ENCODE measurements around the gene DCP1B. TPM values are rescaled to one million over a fixed set of nuclear protein-coding genes. Genes with fewer than 3 reads are reported as not detected.

DCP1B gene
- total RNA-seq, 1 donor from 2014 or later, result 21.2 TPM

DNA sequence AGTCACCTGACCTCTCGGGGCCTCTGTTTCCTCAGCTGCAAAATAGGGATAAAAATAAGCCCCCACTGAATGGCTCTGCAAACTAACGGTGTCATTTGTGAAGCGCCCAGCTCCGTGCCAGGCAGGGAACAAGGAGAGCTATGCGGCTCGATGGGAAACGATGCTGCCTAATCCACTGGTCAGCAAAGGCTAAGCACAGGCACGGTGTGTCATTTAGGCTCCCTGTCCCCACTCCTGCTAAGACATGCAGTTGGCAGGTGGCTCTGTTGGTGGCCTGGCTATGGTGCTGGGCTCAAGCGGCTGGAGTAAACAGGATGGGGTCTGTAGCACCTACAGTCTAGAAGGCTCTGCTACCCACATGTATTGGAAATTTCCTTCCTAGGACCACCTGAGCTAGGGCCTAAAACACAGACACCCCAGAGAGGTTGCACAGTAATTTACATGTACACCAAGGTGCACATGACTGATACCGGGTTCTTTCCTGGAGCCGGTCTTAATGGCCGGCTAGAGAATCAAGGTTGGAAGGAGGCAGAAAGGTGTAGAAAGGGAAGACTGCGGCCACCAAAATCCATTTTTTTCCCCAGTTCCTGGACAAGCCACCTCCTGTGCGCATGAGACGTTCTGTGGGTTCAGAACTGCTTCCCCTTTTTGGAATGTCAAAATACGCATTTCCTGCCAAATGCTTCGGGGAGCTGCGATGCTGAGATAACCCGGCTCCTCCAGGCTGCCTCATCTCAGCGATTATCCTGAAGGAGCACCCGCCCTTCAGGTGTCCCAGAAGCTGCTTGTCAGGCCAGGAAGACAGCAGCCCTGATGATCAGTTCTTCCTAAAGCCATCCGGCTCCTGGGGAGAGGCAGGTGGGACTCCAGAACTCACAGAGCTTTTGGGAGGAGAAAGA lies 86.8 kb downstream of the DCP1B start:
- no peak for DNase-seq (ENCODE audit: low read depth)
- no peak overlapping the region for H3K4me3 ChIP-seq (ENCODE audit: low read depth, low read length)
- TF ChIP-seq, protein P1, sequence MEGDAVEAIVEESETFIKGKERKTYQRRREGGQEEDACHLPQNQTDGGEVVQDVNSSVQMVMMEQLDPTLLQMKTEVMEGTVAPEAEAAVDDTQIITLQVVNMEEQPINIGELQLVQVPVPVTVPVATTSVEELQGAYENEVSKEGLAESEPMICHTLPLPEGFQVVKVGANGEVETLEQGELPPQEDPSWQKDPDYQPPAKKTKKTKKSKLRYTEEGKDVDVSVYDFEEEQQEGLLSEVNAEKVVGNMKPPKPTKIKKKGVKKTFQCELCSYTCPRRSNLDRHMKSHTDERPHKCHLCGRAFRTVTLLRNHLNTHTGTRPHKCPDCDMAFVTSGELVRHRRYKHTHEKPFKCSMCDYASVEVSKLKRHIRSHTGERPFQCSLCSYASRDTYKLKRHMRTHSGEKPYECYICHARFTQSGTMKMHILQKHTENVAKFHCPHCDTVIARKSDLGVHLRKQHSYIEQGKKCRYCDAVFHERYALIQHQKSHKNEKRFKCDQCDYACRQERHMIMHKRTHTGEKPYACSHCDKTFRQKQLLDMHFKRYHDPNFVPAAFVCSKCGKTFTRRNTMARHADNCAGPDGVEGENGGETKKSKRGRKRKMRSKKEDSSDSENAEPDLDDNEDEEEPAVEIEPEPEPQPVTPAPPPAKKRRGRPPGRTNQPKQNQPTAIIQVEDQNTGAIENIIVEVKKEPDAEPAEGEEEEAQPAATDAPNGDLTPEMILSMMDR (conservative IDR thresholded peaks at IDR 0.05; ENCODE audit: low read depth, low read length), result no peak

DNA sequence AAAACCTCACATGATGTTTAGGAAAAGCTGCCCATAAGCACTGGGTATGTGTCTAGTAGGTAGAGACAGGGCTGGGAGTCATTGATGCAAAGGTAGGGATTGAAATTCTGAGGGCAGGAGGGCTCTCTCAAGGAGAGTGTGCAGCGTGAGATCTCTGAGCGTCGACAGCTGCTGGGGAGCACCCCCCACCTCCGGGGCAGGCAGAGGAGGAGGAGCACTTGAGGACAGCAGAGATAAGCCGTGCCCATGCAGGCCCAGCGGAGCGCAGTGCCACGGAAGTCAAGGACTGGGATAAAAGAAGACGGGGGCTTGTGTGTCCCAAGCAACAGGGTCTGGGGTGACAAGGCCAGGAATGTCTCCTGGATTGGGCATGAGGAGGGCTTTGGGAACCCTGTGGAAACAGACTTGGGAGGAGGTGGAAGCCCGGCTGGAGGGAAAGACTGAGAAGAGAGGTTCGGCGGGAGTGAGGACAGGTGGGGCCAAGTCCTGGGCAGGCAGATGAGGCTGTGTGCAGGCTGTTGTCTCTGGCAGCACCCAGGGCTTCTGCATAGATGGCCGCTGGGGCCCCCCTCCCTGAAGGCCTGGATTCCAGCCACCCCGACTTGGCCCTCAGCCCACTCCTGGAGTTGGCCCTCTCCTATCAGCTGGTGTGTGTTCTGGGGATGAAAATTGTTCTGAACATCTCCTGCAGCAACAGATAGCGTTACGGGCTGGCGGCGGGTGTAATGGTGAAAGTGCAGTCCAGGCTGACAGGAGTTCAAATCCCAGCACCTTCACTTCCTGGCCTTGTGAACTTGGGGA lies 87.7 kb downstream of the DCP1B start:
- DNase-seq (ENCODE audit: low read depth), result no peak
- no peak overlapping the region for H3K4me3 ChIP-seq (ENCODE audit: low read depth, low read length)
- TF ChIP-seq, protein P1 (conservative IDR thresholded peaks at IDR 0.05; ENCODE audit: low read depth, low read length), result no peak

DNA sequence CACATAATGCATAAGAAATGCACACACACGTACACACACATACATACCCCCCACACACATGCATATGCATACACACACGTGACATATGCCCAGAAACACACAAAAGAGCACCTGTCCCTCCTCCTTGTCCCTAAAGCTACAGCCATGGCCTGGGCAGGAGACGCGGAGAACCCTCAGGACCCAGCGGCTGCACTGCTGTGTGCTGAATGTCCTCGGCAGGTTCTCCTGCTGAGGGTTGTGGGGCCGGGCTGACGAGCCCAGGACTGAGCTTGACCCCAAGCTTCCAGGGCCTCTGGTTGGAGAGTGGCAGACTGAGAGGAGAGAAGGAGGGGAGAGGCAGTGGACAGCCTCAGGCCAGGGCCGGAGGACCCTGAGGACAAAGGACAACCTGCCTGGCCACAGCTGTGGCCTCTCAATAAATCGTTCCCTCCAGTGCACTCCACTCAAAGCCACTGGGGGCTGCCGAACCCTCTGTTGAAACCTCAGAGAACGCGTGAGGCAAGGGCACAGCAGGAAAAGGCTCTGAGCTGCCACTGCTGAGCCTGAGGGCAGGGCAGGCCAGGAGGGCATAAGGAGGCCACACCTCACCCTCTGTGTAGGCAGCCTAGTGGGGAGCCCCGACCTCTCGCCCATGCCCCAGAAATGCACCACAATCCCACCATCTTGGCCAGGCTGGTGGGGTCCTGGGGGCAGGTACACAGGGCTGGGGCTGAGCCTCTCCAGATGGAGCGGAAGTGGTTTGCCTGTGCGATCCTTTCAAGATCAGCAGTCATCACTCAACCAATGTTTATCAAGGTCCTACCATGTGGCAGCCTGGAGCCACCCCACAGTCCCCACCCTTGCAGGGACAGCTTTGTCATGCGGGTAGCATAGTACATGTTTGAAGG lies 88.9 kb downstream of the DCP1B start:
- no peak for DNase-seq (ENCODE audit: low read depth)
- H3K4me3 ChIP-seq (ENCODE audit: low read depth, low read length), result no peak overlapping the region
- TF ChIP-seq, protein P1 (conservative IDR thresholded peaks at IDR 0.05; ENCODE audit: low read depth, low read length), result no peak

- H3K4me3 ChIP-seq (ENCODE audit: low read depth, low read length), result no peak overlapping the region
- no peak for DNase-seq (ENCODE audit: low read depth)
- TF ChIP-seq, protein P1 (conservative IDR thresholded peaks at IDR 0.05; ENCODE audit: low read depth, low read length), result no peak
Measured at GRCh38 chr12:1914114-1914911, 89.9 kb downstream of the DCP1B start.

GRCh38 chr12:1913377-1914113 lies 90.7 kb downstream of the DCP1B start:
- H3K4me3 ChIP-seq (ENCODE audit: low read depth, low read length), result no peak overlapping the region
- no peak for DNase-seq (ENCODE audit: low read depth)
- TF ChIP-seq, protein P1 (conservative IDR thresholded peaks at IDR 0.05; ENCODE audit: low read depth, low read length), result no peak
